Activated B cell treated with CpG ODN at 0.5 μM for 24 hours (primary cell): Measurements from ENCODE around the gene SPHK2. TPM values are rescaled to one million over a fixed set of nuclear protein-coding genes. Genes with fewer than 3 reads are reported as not detected.
A peak's percentile ranks its signal among the peaks of the same experiment; 100 is the strongest.

Source experiments
- ATAC-seq: fragments of 200-7000 bp; cut with Tn5 transposase; one replicate; pipeline ENCODE4 v1.10.0; 2021; ENCODE audit warnings: low read depth, mild to moderate bottlenecking, moderate library complexity
- CTCF ChIA-PET: fragments of 350-600 bp; sonication (Branson Sonifier 250); formaldehyde crosslinking; loops from one replicate; lab custom pipeline; 2021; ENCODE audit warnings: antibody characterized with exemption; lab: Charles Lee
- POLR2A ChIA-PET: fragments of 350-600 bp; sonication (Branson Sonifier 250); formaldehyde crosslinking; loops from one replicate; lab custom pipeline; 2021; ENCODE audit warnings: antibody characterized with exemption; lab: Charles Lee
- DNase-seq: peaks from one replicate; pipeline ENCODE4 v3.0.0; 2022
- H3K27ac Mint-ChIP-seq: one replicate; pipeline ENCODE4 v1.8.0; 2020; ENCODE audit warnings: mixed read lengths
- H3K27me3 Mint-ChIP-seq: one replicate; pipeline ENCODE4 v1.8.0; 2021; ENCODE audit warnings: mixed read lengths
- H3K36me3 Mint-ChIP-seq: one replicate; pipeline ENCODE4 v1.8.0; 2021; ENCODE audit warnings: low read depth, mixed read lengths
- H3K4me1 Mint-ChIP-seq: one replicate; pipeline ENCODE4 v1.8.0; 2021; ENCODE audit warnings: mixed read lengths
- H3K4me3 Mint-ChIP-seq: one replicate; pipeline ENCODE4 v1.8.0; 2020; ENCODE audit warnings: mild to moderate bottlenecking, mixed read lengths
- H3K9me3 Mint-ChIP-seq: one replicate; pipeline ENCODE4 v1.8.0; 2020; ENCODE audit warnings: mixed read lengths
- intact Hi-C: fragments of 100-400 bp; cut with micrococcal nuclease; formaldehyde crosslinking; loops from one replicate; pipeline ENCODE4 v1.15.1; 2024
- total RNA-seq: library from RNA; stranded (reverse); gene quantifications from 2 replicates; pipeline ENCODE4 v1.2.3, GENCODE V29; 2022
- TF ChIP-seq, protein P1 (sequence below): fragments of 200-600 bp; IDR thresholded peaks from one replicate; pipeline ENCODE4 v1.8.0; 2022; ENCODE audit warnings: antibody characterized with exemption, mild to moderate bottlenecking

Gene SPHK2
- total RNA-seq, 1 donor from 2014 or later = 48.5 TPM

DNA sequence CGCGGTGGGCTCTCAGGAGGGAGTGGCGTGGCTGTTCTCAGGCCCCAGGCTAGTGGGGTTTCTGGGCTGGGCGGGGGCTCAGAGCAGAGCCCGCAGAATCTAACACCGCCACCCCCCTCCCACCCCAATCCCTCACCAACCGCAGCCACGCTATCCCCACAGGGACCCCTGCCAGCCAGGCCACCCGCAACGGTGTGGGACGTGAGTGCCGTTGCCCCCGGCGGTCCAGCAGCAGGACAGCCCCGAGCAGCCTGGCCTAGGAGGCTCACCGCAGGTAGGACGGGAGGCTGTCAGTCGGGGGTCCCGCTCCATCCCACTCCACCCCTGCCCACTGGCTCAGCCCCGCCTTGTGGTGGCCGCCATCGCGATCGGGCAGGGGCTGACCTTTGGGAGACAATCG is 53.7 kb downstream of the SPHK2 start, which contains the start of gene NTN5:
TSS of gene NTN5 (minus strand) at position 24 of the 400 bp plus-strand sequence. CDS start 2,031 bp downstream, outside the sequence.
- H3K27me3 Mint-ChIP-seq = peaks cover 1% of the 10 kb centered on the region
- ATAC-seq (no peak), DNase-seq (no peak)
- no peak within 1 kb of the TSS for H3K27ac Mint-ChIP-seq
- H3K36me3 Mint-ChIP-seq = no peaks in the 10 kb centered on the region
- intact Hi-C loops = no loop called here
- ChIA-PET CTCF (no interaction called here), POLR2A (no interaction called here)
- TF ChIP-seq, protein P1, sequence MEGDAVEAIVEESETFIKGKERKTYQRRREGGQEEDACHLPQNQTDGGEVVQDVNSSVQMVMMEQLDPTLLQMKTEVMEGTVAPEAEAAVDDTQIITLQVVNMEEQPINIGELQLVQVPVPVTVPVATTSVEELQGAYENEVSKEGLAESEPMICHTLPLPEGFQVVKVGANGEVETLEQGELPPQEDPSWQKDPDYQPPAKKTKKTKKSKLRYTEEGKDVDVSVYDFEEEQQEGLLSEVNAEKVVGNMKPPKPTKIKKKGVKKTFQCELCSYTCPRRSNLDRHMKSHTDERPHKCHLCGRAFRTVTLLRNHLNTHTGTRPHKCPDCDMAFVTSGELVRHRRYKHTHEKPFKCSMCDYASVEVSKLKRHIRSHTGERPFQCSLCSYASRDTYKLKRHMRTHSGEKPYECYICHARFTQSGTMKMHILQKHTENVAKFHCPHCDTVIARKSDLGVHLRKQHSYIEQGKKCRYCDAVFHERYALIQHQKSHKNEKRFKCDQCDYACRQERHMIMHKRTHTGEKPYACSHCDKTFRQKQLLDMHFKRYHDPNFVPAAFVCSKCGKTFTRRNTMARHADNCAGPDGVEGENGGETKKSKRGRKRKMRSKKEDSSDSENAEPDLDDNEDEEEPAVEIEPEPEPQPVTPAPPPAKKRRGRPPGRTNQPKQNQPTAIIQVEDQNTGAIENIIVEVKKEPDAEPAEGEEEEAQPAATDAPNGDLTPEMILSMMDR = no peak
- peaks cover 7% of the 10 kb centered on the region for H3K4me1 Mint-ChIP-seq
- H3K4me3 Mint-ChIP-seq = no peak within 1 kb of the TSS
- H3K9me3 Mint-ChIP-seq = no peaks in the 10 kb centered on the region

DNA sequence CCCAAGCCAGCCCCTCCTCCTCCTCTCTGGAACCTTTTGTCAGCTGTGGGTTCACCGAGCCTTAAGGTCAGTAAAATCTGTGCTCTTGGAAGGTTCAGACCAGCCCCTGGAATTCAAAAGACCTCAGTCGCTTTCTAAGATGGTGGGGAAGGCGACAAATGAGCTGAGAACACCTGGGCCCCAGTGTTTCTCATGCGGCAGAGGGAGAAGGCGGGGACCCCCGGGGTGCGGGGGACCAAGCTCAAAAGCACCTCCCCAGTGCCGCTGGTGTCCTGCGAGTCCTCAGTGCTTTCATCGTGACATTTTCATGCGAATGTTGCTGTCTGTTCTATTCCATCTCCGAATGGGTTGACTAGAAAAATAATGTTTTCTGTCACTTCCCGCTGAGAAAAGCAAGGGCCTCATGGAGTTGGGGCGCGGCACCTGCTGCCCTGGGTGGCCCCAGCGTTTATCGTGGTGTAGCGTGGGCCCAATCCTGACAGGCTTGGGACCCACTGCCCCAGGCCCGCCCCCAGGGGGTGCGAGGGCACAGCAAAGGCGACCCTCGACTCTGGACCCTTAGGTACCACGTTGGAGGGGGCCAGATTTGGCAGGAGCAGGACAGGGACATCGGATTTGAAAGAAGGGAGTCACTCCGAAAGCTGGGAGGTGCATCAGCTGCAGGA is 54.3 kb downstream of the SPHK2 start:
- Mint-ChIP-seq H3K4me1 (peaks cover 7% of the 10 kb centered on the region), H3K36me3 (no peaks in the 10 kb centered on the region), H3K4me3 (no peak overlapping the region), H3K9me3 (no peaks in the 10 kb centered on the region), H3K27ac (no peak overlapping the region), H3K27me3 (peaks cover 1% of the 10 kb centered on the region)
- intact Hi-C loops = no loop called here
- ATAC-seq = no peak
- CTCF ChIA-PET = no interaction called here
- no peak for DNase-seq
- POLR2A ChIA-PET = interaction anchor here (1.2 kb wide), 1 partner anchor 24 kb away, joined by 5 read pairs; no protein-coding TSS in a partner anchor
- TF ChIP-seq, protein P1 = no peak

DNA sequence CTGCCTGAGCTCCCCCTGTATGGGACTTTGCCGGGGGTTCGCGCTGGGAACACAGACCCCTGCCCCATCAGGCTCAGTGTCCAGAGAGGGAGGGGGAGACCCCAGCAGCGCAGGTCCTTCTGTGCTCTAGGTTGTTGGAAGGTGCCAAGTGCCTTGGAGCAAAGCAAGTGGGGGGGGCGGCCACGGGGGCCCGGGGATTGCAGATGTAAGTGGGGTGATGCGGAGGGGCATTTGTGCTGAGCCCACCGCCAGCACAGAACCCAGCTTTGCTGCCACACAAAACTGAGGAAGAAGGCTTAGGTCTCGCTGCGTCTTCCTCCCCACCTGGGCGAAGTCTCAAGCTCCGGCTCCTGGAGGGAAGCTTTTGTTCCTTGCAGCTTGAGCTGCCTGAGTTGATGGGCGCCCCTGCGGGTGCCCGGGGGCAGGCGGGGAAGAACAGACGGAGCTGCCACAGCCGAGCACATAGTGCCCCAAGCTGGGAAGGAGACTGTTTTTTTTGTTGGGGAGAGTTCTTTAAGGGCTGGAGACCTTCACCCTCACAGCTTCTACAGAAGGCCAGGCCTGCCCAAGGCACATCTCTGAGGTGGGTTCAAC is 55.0 kb downstream of the SPHK2 start:
- Mint-ChIP-seq H3K36me3 (no peaks in the 10 kb centered on the region), H3K9me3 (no peaks in the 10 kb centered on the region), H3K4me1 (peaks cover 7% of the 10 kb centered on the region), H3K27ac (no peak overlapping the region), H3K4me3 (no peak overlapping the region), H3K27me3 (peaks cover 1% of the 10 kb centered on the region)
- ATAC-seq (no peak), DNase-seq (no peak)
- TF ChIP-seq, protein P1 = no peak
- POLR2A ChIA-PET = interaction anchor here (0.5 to 1.2 kb wide), 2 partner anchors 25 to 101 kb away, joined by 5 to 6 read pairs; no protein-coding TSS in a partner anchor
- CTCF ChIA-PET = interaction anchor here (0.9 to 2.1 kb wide), 9 partner anchors 9 to 65 kb away, joined by 3 to 15 read pairs (median 3); partner anchors contain the start of gene CA11
- intact Hi-C loops = no loop called here

DNA sequence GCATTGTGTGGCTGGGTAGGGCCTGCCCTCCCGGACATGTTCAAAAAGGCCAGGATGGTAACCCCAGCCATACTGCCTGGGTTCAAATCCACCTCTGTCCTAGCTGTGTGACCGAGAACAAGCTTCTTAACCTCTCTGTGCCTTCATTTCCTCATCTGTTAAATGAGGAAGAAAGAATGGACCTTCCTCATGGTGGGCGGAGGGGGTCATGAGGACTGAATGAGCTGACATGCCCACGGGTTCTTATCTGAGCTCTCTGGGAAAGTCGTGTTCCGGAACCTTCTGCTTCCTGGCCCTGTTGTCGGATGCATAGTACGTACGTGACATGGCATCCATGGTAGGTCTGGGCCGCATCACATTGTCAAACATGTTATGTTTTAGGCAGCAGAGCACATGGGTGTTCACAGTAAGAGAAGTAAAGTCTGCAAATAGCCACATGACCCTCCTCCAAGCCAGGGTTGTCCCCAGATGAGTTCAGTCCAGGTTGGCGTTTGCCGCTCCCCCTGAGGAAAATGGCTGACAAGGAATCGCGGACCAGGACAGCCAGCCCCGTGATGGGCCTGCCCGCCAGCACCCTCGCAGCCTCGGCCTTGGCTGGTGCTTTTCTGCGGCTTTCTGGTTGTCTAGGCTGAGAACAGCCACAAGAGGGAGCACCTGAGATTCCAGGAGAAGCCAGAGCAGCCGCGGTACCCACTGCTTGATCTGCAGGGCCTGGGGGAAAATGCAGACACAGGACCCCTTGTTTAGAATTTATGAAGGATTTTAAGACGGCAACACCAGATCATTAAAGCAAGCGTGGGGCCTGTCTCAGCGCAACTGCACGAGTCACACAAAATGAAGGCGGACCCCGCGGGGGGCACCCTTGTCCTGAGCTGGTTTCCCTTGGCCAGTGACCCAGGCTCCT is 55.9 kb downstream of the SPHK2 start:
- ChIA-PET POLR2A (interaction anchor here (0.5 to 1.2 kb wide), 4 partner anchors 25 to 100 kb away, joined by 3 to 6 read pairs (median 6); no protein-coding TSS in a partner anchor), CTCF (interaction anchor here (0.7 to 2.1 kb wide), 12 partner anchors 9 to 113 kb away, joined by 3 to 15 read pairs (median 3); partner anchors contain the start of gene CA11)
- TF ChIP-seq, protein P1 = peak; percentile 65
- Mint-ChIP-seq H3K4me3 (no peak overlapping the region), H3K9me3 (no peaks in the 10 kb centered on the region), H3K4me1 (peaks cover 7% of the 10 kb centered on the region), H3K36me3 (no peaks in the 10 kb centered on the region), H3K27me3 (peaks cover 1% of the 10 kb centered on the region), H3K27ac (no peak overlapping the region)
- ATAC-seq = peak; percentile 96
- intact Hi-C loops = loop anchor here (1.0 to 5.0 kb wide), 6 partner anchors 29 to 169 kb away; partner anchors contain the start of genes CA11, RPL18 and SPHK2
- DNase-seq = peak; percentile 47
